Liver (tissue), 9 donors: ENCODE results near the gene GBE1. TPM values are rescaled to one million over a fixed set of nuclear protein-coding genes. Genes with fewer than 3 reads are reported as not detected.

ENCODE experiments used
- DNase-seq: peaks from one replicate; pipeline ENCODE4 v3.0.0-alpha.2; 2017; ENCODE audit warnings: low spot score
- H3K27ac ChIP-seq, 2 donors: one replicate each; pipeline ENCODE4 v1.7.0; 2013; ENCODE audit warnings: inconsistent platforms in 2 of 2, low read length in 2 of 2, control low read depth in 1 of 2, low read depth in 1 of 2, mild to moderate bottlenecking in 1 of 2
- H3K27me3 ChIP-seq, 4 donors: one replicate each; pipeline versions ENCODE4 v1.6.1 to v1.7.0; 2013; ENCODE audit warnings: low read length in 3 of 4, inconsistent platforms in 1 of 4, mild to moderate bottlenecking in 1 of 4, moderate library complexity in 1 of 4; ENCODE audit not compliant: control insufficient read depth in 4 of 4, insufficient read depth in 4 of 4
- H3K36me3 ChIP-seq, 4 donors: one replicate each; pipeline versions ENCODE4 v1.6.1 to v1.7.0; 2013; ENCODE audit warnings: low read length in 3 of 4, mild to moderate bottlenecking in 3 of 4, low read depth in 1 of 4, moderate library complexity in 1 of 4; ENCODE audit not compliant: control insufficient read depth in 4 of 4, insufficient read depth in 3 of 4
- H3K4me1 ChIP-seq, 4 donors: one replicate each; pipeline versions ENCODE4 v1.6.1 to v1.7.0; 2013; ENCODE audit warnings: low read length in 3 of 4, mild to moderate bottlenecking in 3 of 4, moderate library complexity in 1 of 4; ENCODE audit not compliant: control insufficient read depth in 4 of 4, insufficient read depth in 4 of 4
- H3K4me3 ChIP-seq, 3 donors: one replicate each; pipeline versions ENCODE4 v1.6.1 to v1.7.0; 2013; ENCODE audit warnings: low read length in 3 of 3, control low read depth in 1 of 3, low read depth in 1 of 3, mild to moderate bottlenecking in 1 of 3
- H3K9ac ChIP-seq, 2 donors: one replicate each; pipeline ENCODE4 v1.7.0; 2013; ENCODE audit warnings: low read length in 2 of 2, mild to moderate bottlenecking in 2 of 2, moderate library complexity in 2 of 2, control low read depth in 1 of 2, low read depth in 1 of 2
- H3K9me3 ChIP-seq, 4 donors: one replicate each; pipeline versions ENCODE4 v1.6.1 to v1.7.0; 2013; ENCODE audit warnings: low read length in 3 of 4; ENCODE audit not compliant: control insufficient read depth in 4 of 4
- CTCF ChIP-seq: fragments of 150-350 bp; IDR thresholded peaks from 2 replicates; pipeline ENCODE4 v1.5.1; 2017; ENCODE audit warnings: improper control_type of control experiment, low read depth, low read length; ENCODE audit not compliant: missing input control
- EGR1 ChIP-seq, 2 donors: IDR thresholded peaks; 2 replicates each; pipeline ENCODE4 v1.6.1; 2016 to 2018; ENCODE audit warnings: antibody characterized with exemption in 2 of 2, low read depth in 2 of 2
- FOXA1 ChIP-seq: IDR thresholded peaks from 2 replicates; pipeline ENCODE4 v1.6.1; 2016; ENCODE audit warnings: antibody characterized with exemption
- FOXA2 ChIP-seq: IDR thresholded peaks from 2 replicates; pipeline ENCODE4 v1.6.1; 2016; ENCODE audit warnings: antibody characterized with exemption
- HNF4A ChIP-seq, 2 donors: conservative IDR thresholded peaks; 2 replicates each; pipeline ENCODE4 v1.6.1; 2016; ENCODE audit warnings: antibody characterized with exemption in 2 of 2, mild to moderate bottlenecking in 2 of 2
- HNF4G ChIP-seq: IDR thresholded peaks from 2 replicates; pipeline ENCODE4 v1.6.1; 2016; ENCODE audit warnings: antibody characterized with exemption
- JUND ChIP-seq, 2 donors: IDR thresholded peaks; 2 replicates each; pipeline ENCODE4 v1.6.1; 2016; ENCODE audit warnings: antibody characterized with exemption in 2 of 2
- MAX ChIP-seq: IDR thresholded peaks from 2 replicates; pipeline ENCODE4 v1.6.1; 2016; ENCODE audit warnings: antibody characterized with exemption
- NR2F2 ChIP-seq: IDR thresholded peaks from 2 replicates; pipeline ENCODE4 v1.6.1; 2016; ENCODE audit warnings: antibody characterized with exemption
- RAD21 ChIP-seq, 2 donors: IDR thresholded peaks; 2 replicates each; pipeline ENCODE4 v1.6.1; 2016; ENCODE audit warnings: antibody characterized with exemption in 2 of 2, mild to moderate bottlenecking in 2 of 2
- REST ChIP-seq: IDR thresholded peaks from 2 replicates; pipeline ENCODE4 v1.6.1; 2016; ENCODE audit warnings: antibody characterized with exemption, mild to moderate bottlenecking
- RXRA ChIP-seq, 2 donors: IDR thresholded peaks; 2 replicates each; pipeline ENCODE4 v1.6.1; 2017 to 2018; ENCODE audit warnings: antibody characterized with exemption in 2 of 2, mild to moderate bottlenecking in 1 of 2
- SP1 ChIP-seq: IDR thresholded peaks from 2 replicates; pipeline ENCODE4 v1.6.1; 2018; ENCODE audit warnings: antibody characterized with exemption, mild to moderate bottlenecking
- TAF1 ChIP-seq: conservative IDR thresholded peaks from 2 replicates; pipeline ENCODE4 v1.6.1; 2016; ENCODE audit warnings: antibody characterized with exemption, mild to moderate bottlenecking
- YY1 ChIP-seq: IDR thresholded peaks from 2 replicates; pipeline ENCODE4 v1.6.1; 2016; ENCODE audit warnings: antibody characterized with exemption, mild to moderate bottlenecking
- ZBTB33 ChIP-seq: IDR thresholded peaks from 2 replicates; pipeline ENCODE4 v1.6.1; 2016; ENCODE audit warnings: antibody characterized with exemption
- WGBS: extraction: QIAGEN DNeasy Blood & Tissue Kit; methylation state at CpG from one replicate; pipeline ENCODE4 v1.1.7; 2013; 5-methylcytosine and 5-hydroxymethylcytosine counted together
- polyA plus RNA-seq, 2 donors: library from polyadenylated mRNA; stranded (reverse) in 1 of 2; unstranded in 1 of 2; fragments of 200-250 nt in 1 of 2; fragments of >200 nt in 1 of 2; fragmentation: Nextera tagmentation in 1 of 2; extraction: Ambion mirVana in 1 of 2; gene quantifications; one replicate each; pipeline versions ENCODE4 v1.2.1 to v1.2.3, GENCODE V29; 2013 to 2015
- total RNA-seq, 2 donors: library from RNA; depleted of rRNA; stranded (reverse); fragments of >200 nt; gene quantifications; one replicate each; pipeline ENCODE4 v1.2.3, GENCODE V29; 2014
- TF ChIP-seq, protein P1 (sequence below): IDR thresholded peaks from 2 replicates; pipeline ENCODE4 v1.6.1; 2016; ENCODE audit warnings: antibody characterized with exemption
- donor health status: healthy.
- donor health status: healthy.
- donor health status: healthy.
- donor health status: healthy.
- donor health status: healthy.

The GBE1 gene
- total and polyA plus RNA-seq, 4 donors, result 22.5 to 95.6 (median 25.8) TPM

- no peak for TF ChIP-seq EGR1 (IDR thresholded peaks at IDR 0.05; ENCODE audit: low read depth in 2 of 2)
- TF ChIP-seq REST, result no peak
- no peak for TF ChIP-seq MAX
- TF ChIP-seq CTCF, result no peak
- TF ChIP-seq ZBTB33, result no peak
- TF ChIP-seq FOXA1, result no peak
- no peak for TF ChIP-seq NR2F2
- no peak for TF ChIP-seq HNF4A (conservative IDR thresholded peaks at IDR 0.05)
- TF ChIP-seq FOXA2, result no peak
- no peak for TF ChIP-seq SP1
- TF ChIP-seq YY1, result no peak
- no peak for TF ChIP-seq RXRA (IDR thresholded peaks at IDR 0.05)
- TF ChIP-seq RAD21 (IDR thresholded peaks at IDR 0.05), result no peak
- no peak for TF ChIP-seq JUND (IDR thresholded peaks at IDR 0.05)
- TF ChIP-seq HNF4G, result no peak
Measured at GRCh38 chr3:81752604-81753003, 8.8 kb downstream of the GBE1 start.

GRCh38 chr3:81749265-81749664 lies 12.2 kb downstream of the GBE1 start:
- 95% methylated on average over 2 of the region's 2 CpGs for WGBS
- Histone ChIP-seq H3K4me1 (peaks cover 5 to 27% (median 15%) of the 10 kb centered on the region in 4 donors), H3K27me3 (no peaks in the 10 kb centered on the region), H3K36me3 (peaks cover 0 to 9% (median 0%) of the 10 kb centered on the region in 4 donors), H3K9ac (no peak overlapping the region), H3K27ac (no peak overlapping the region), H3K9me3 (no peaks in the 10 kb centered on the region), H3K4me3 (no peak overlapping the region)
- no peak for DNase-seq
- TF ChIP-seq REST, result no peak
- TF ChIP-seq YY1, result no peak
- TF ChIP-seq FOXA1, result no peak
- no peak for TF ChIP-seq CTCF
- TF ChIP-seq, protein P1, sequence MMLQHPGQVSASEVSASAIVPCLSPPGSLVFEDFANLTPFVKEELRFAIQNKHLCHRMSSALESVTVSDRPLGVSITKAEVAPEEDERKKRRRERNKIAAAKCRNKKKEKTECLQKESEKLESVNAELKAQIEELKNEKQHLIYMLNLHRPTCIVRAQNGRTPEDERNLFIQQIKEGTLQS, result no peak
- TF ChIP-seq RAD21 (IDR thresholded peaks at IDR 0.05), result no peak
- no peak for TF ChIP-seq TAF1
- no peak for TF ChIP-seq HNF4A (conservative IDR thresholded peaks at IDR 0.05)
- no peak for TF ChIP-seq EGR1 (IDR thresholded peaks at IDR 0.05; ENCODE audit: low read depth in 2 of 2)
- TF ChIP-seq MAX, result no peak
- TF ChIP-seq HNF4G, result no peak

More at GRCh38 chr3:81752604-81753003, 8.8 kb downstream of the GBE1 start:
- no peak for DNase-seq
- Histone ChIP-seq H3K27me3 (no peaks in the 10 kb centered on the region), H3K36me3 (peaks cover 0 to 18% (median 0%) of the 10 kb centered on the region in 4 donors), H3K4me3 (no peak overlapping the region), H3K9me3 (no peaks in the 10 kb centered on the region), H3K27ac (no peak overlapping the region), H3K4me1 (peaks cover 0 to 19% (median 8%) of the 10 kb centered on the region in 4 donors), H3K9ac (no peak overlapping the region)
